ENCODE measurements around the gene PSMB10.

The PSMB10 gene

GRCh38 chr16:67888331-67888730 is 48.3 kb downstream of the PSMB10 start:
- no peak for DNase-seq

GRCh38 chr16:67886387-67886786 is 50.3 kb downstream of the PSMB10 start:
- DNase-seq: no peak

GRCh38 chr16:67885976-67886375 is 50.7 kb downstream of the PSMB10 start:
- DNase-seq: no peak

GRCh38 chr16:67885545-67885944 is 51.1 kb downstream of the PSMB10 start:
- DNase-seq: no peak

GRCh38 chr16:67884684-67885083 is 52.0 kb downstream of the PSMB10 start, which contains the start of gene NRN1L:
Gene NRN1L (plus strand): TSS chr16:67884885. CDS start chr16:67884904, 19 bp downstream.
- DNase-seq: no peak

All from activated CD4-positive, alpha-beta T cell treated with anti-CD3 and anti-CD28 coated beads for 48 hours (primary cell).